A549 (cell line): ENCODE results near the gene CD200R1L. TPM values are rescaled to one million over a fixed set of nuclear protein-coding genes. Genes with fewer than 3 reads are reported as not detected.
"Not testable (repeated sequence)": the region's sequence is repeated elsewhere in the genome, so short reads cannot be mapped to it uniquely, and the experiment has no call there.

Experiments used
- ATAC-seq, 2 experiments: fragments of 200-7000 bp in 1 of 2; fragments of >200 bp in 1 of 2; cut with Nextera tagmentation in 1 of 2; cut with Tn5 transposase in 1 of 2; 3 replicates each; pipeline versions ENCODE4 v1.8.0 to v1.9.1; 2018 to 2020; ENCODE audit warnings: mild to moderate bottlenecking in 1 of 2, moderate library complexity in 1 of 2
- CTCF ChIA-PET: fragments of 300-600 bp; sonication (Branson Sonifier 250); formaldehyde crosslinking; extraction: SDS; loops from one replicate; lab custom pipeline; 2021; ENCODE audit warnings: antibody characterized with exemption, inconsistent platforms; lab: Yijun Ruan, JAX
- POLR2A ChIA-PET: fragments of 350-600 bp; formaldehyde crosslinking; extraction: SDS; loops from one replicate; lab custom pipeline; 2021; ENCODE audit warnings: antibody characterized with exemption, inconsistent platforms; lab: Yijun Ruan, JAX
- DNase-seq, 2 experiments: peaks; one replicate each; pipeline versions ENCODE4 v3.0.0 to v3.0.0-alpha.2; 2011 to 2016; ENCODE audit warnings: low read depth in 1 of 2, low spot score in 1 of 2
- FAIRE-seq: peaks from 2 replicates; lab custom pipeline; 2011; peaks lifted over from hg19 to GRCh38; lab: Jason Lieb, UNC
- H3K27ac ChIP-seq, 2 experiments: fragments of >200 bp; sonication (Bioruptor Twin); formaldehyde crosslinking; 3 replicates each; pipeline ENCODE4 v1.5.1; 2016 to 2017
- H3K4me1 ChIP-seq: fragments of >200 bp; sonication (Bioruptor Twin); formaldehyde crosslinking; 3 replicates; pipeline ENCODE4 v1.6.1; 2016
- H3K4me2 ChIP-seq: fragments of >200 bp; sonication (Bioruptor Twin); formaldehyde crosslinking; 3 replicates; pipeline ENCODE4 v1.6.1; 2016
- H3K4me3 ChIP-seq: fragments of >200 bp; sonication (Bioruptor Twin); formaldehyde crosslinking; 3 replicates; pipeline ENCODE4 v1.5.1; 2016
- H3K9me3 ChIP-seq: fragments of >200 bp; sonication (Bioruptor Twin); formaldehyde crosslinking; 3 replicates; pipeline ENCODE4 v1.6.1; 2016
- CBX8 ChIP-seq: fragments of 200-600 bp; sonication (generic); IDR thresholded peaks from 2 replicates; pipeline ENCODE4 v1.6.1; 2016
- CEBPB ChIP-seq, 2 experiments: fragments of >200 bp in 1 of 2; sonication (Bioruptor Twin) in 1 of 2; formaldehyde crosslinking in 1 of 2; IDR thresholded peaks; 2 replicates each; pipeline ENCODE4 v1.6.1; 2012 to 2016
- CHD2 ChIP-seq: fragments of 150-350 bp; IDR thresholded peaks from 2 replicates; pipeline ENCODE4 v1.6.1; 2014; ENCODE audit warnings: low read length; ENCODE audit not compliant: partially characterized antibody
- EP300 ChIP-seq, 2 experiments: fragments of >200 bp; sonication (Bioruptor Twin); formaldehyde crosslinking; IDR thresholded peaks; 2 replicates in 1 of 2; 3 replicates in 1 of 2; pipeline ENCODE4 v1.6.1; 2016 to 2017
- ESRRA ChIP-seq: fragments of 150-350 bp; IDR thresholded peaks from 2 replicates; pipeline ENCODE4 v1.6.1; 2014; ENCODE audit warnings: mild to moderate bottlenecking, low read length, borderline replicate concordance
- GATA3 ChIP-seq: IDR thresholded peaks from 2 replicates; pipeline ENCODE4 v1.6.1; 2012; ENCODE audit warnings: borderline replicate concordance
- HDAC2 ChIP-seq: fragments of 200-600 bp; sonication (generic); IDR thresholded peaks from 2 replicates; pipeline ENCODE4 v1.6.1; 2016
- HES2 ChIP-seq: fragments of >200 bp; sonication (Bioruptor Twin); formaldehyde crosslinking; IDR thresholded peaks from 2 replicates; pipeline ENCODE4 v1.6.1; 2016
- HOXA7 ChIP-seq: fragments of 250-450 bp; sonication (Bioruptor Pico); IDR thresholded peaks from 2 replicates; pipeline ENCODE4 v1.5.0; 2020; ENCODE audit warnings: mild to moderate bottlenecking, moderate library complexity
- HOXB13 ChIP-seq: fragments of 250-450 bp; sonication (Bioruptor Pico); IDR thresholded peaks from 2 replicates; pipeline ENCODE4 v1.5.0; 2020; ENCODE audit warnings: low read depth, mild to moderate bottlenecking, moderate library complexity
- HOXB5 ChIP-seq: fragments of 250-450 bp; sonication (Bioruptor Pico); IDR thresholded peaks from 2 replicates; pipeline ENCODE4 v1.5.0; 2020; ENCODE audit warnings: mild to moderate bottlenecking, moderate library complexity
- KDM5A ChIP-seq: fragments of 200-600 bp; sonication (generic); IDR thresholded peaks from 2 replicates; pipeline ENCODE4 v1.6.1; 2016; ENCODE audit warnings: antibody characterized with exemption, mild to moderate bottlenecking
- MYC ChIP-seq: IDR thresholded peaks from 2 replicates; pipeline ENCODE4 v1.6.1; 2012; ENCODE audit warnings: mild to moderate bottlenecking, inconsistent platforms, low read length, improper control_type of control experiment, borderline replicate concordance
- NR3C1 ChIP-seq: fragments of >200 bp; sonication (Bioruptor Twin); formaldehyde crosslinking; IDR thresholded peaks from 3 replicates; pipeline ENCODE4 v1.6.1; 2017
- POLR2A ChIP-seq: IDR thresholded peaks from 2 replicates; pipeline ENCODE4 v1.6.1; 2012; ENCODE audit warnings: mild to moderate bottlenecking, low read length
- RAD21 ChIP-seq, 2 experiments: fragments of >200 bp in 1 of 2; sonication (Bioruptor Twin) in 1 of 2; formaldehyde crosslinking in 1 of 2; IDR thresholded peaks in 1 of 2; conservative IDR thresholded peaks in 1 of 2; 2 replicates in 1 of 2; 3 replicates in 1 of 2; pipeline ENCODE4 v1.6.1; 2012 to 2018; ENCODE audit warnings: inconsistent platforms in 1 of 2
- RARB ChIP-seq: fragments of 250-450 bp; sonication (Bioruptor Pico); IDR thresholded peaks from 2 replicates; pipeline ENCODE4 v1.8.0; 2021; ENCODE audit warnings: mild to moderate bottlenecking, moderate library complexity
- RNF2 ChIP-seq: fragments of 200-600 bp; sonication (generic); IDR thresholded peaks from 2 replicates; pipeline ENCODE4 v1.6.1; 2016; ENCODE audit warnings: low read depth, mild to moderate bottlenecking, antibody characterized with exemption, moderate library complexity, borderline replicate concordance
- SREBF2 ChIP-seq: fragments of 450-650 bp; IDR thresholded peaks from 2 replicates; pipeline ENCODE4 v1.6.1; 2014; ENCODE audit warnings: mild to moderate bottlenecking, moderate library complexity
- ZNF302 ChIP-seq: fragments of 250-450 bp; sonication (Bioruptor Pico); IDR thresholded peaks from 2 replicates; pipeline ENCODE4 v1.9.0; 2021; ENCODE audit warnings: inconsistent platforms, mild to moderate bottlenecking, moderate library complexity
- ZSCAN20 ChIP-seq: fragments of 250-450 bp; sonication (Bioruptor Pico); IDR thresholded peaks from 2 replicates; pipeline ENCODE4 v1.8.0; 2022; ENCODE audit warnings: mild to moderate bottlenecking, moderate library complexity
- WGBS: methylation state at CpG from one replicate; pipeline ENCODE4 v1.1.6; 2017; ENCODE audit errors: missing lambda C conversion rate; 5-methylcytosine and 5-hydroxymethylcytosine counted together
- polyA plus RNA-seq, 4 experiments: library from polyadenylated mRNA; depleted of rRNA in 3 of 4; stranded (reverse); fragments of >200 nt; fragmentation: RNase III in 1 of 4; extraction: RNeasy Plus Mini Kit Qiagen cat#74134 plus additional on column Dnase treatment in 1 of 4; gene quantifications; 2 replicates in 3 of 4; 3 replicates in 1 of 4; pipeline ENCODE4 v1.2.3, GENCODE V29; 2011 to 2017
- TF ChIP-seq, protein P1 (sequence below): IDR thresholded peaks from 2 replicates; pipeline ENCODE4 v1.6.1; 2012
- TF ChIP-seq, protein P2 (sequence below): fragments of 150-350 bp; IDR thresholded peaks from 2 replicates; pipeline ENCODE4 v1.6.1; 2014; ENCODE audit warnings: low read depth, mild to moderate bottlenecking, low read length
- TF ChIP-seq, protein P3 (sequence below): fragments of >200 bp; sonication (Bioruptor Twin); formaldehyde crosslinking; IDR thresholded peaks from 3 replicates; pipeline ENCODE4 v1.6.1; 2016
- TF ChIP-seq, protein P4 (sequence below): fragments of 200-600 bp; sonication (generic); IDR thresholded peaks from 2 replicates; pipeline ENCODE4 v1.6.1; 2016; ENCODE audit warnings: antibody characterized with exemption, mild to moderate bottlenecking, moderate library complexity

CD200R1L gene
- polyA plus RNA-seq, 2 of the 4 experiments (the other 2 are of a cell fraction) = 0.10 TPM; not detected in 1

DNA sequence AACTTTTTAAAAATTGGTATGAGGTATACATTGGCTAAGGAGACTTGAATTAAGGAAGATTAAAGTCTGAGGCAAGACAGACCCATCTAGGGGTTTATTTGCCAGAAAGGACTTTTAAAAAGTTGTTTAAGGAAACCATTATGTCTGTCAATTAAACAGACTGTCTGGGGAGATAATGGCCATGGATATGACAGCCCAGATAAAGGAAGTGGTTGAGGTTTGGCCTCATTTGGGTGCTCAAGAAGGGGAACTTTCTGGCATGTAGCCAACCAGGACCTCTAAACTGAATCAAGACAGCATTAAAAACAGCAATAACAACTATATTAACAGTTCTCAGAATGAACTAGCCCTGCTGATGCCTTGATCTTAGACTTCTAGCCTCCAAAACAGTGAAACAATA is 9.9 kb upstream of the CD200R1L start:
- FAIRE-seq = no peak
- no peak for ATAC-seq
- Histone ChIP-seq H3K4me2 (no peak overlapping the region), H3K27ac (no peak overlapping the region), H3K9me3 (peaks cover 9% of the 10 kb centered on the region; the same call in 1 of the 3 replicates), H3K4me3 (no peak overlapping the region), H3K4me1 (peaks cover 5% of the 10 kb centered on the region; the same call in 1 of the 3 replicates)
- DNase-seq = no peak
- ChIA-PET POLR2A (no interaction called here), CTCF (no interaction called here)
- TF ChIP-seq RNF2 = no peak
- TF ChIP-seq CBX8 = no peak
- TF ChIP-seq, protein P1, sequence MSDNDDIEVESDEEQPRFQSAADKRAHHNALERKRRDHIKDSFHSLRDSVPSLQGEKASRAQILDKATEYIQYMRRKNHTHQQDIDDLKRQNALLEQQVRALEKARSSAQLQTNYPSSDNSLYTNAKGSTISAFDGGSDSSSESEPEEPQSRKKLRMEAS = no peak
- TF ChIP-seq ZNF302 (CRISPR knock-in tag) = no peak
- TF ChIP-seq HDAC2 = no peak
- TF ChIP-seq RARB = no peak
- no peak for TF ChIP-seq SREBF2

DNA sequence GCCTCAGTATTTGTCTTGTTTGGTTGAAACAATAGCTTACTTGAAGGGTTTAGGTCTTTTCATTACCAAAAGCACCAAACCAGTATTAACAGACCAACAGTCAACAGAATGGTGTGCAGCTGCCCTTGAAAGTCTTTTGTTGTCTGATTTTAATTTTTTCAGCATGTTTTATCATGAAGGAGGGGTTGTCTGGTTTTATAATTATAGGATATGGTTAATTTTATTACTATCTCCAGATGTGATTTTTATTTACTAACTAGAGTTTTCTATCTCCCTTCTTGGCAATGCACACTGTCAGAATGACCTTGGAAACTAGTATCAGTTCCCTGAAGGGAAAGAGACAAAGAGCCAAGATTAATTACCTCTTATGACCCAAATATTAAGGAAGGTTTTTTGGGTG is 9.2 kb upstream of the CD200R1L start:
- H3K27ac ChIP-seq = no peak overlapping the region
- ChIA-PET CTCF (no interaction called here), POLR2A (no interaction called here)
- H3K4me3 ChIP-seq = no peak overlapping the region
- peaks cover 10% of the 10 kb centered on the region; the same call in 2 of the 3 replicates for H3K9me3 ChIP-seq
- DNase-seq (no peak), FAIRE-seq (no peak), ATAC-seq (no peak)
- no peak overlapping the region for H3K4me2 ChIP-seq
- peaks cover 5% of the 10 kb centered on the region; the same call in 1 of the 3 replicates for H3K4me1 ChIP-seq
- TF ChIP-seq HOXA7 (no peak), MYC (no peak), RAD21 (conservative IDR thresholded peaks at IDR 0.05 in 1 of 2, IDR thresholded peaks at IDR 0.05 in 1 of 2) (no peak), HES2 (no peak), NR3C1 (no peak), CHD2 (no peak), RARB (no peak), GATA3 (no peak), CEBPB (IDR thresholded peaks at IDR 0.05) (no peak)
- TF ChIP-seq, protein P2, sequence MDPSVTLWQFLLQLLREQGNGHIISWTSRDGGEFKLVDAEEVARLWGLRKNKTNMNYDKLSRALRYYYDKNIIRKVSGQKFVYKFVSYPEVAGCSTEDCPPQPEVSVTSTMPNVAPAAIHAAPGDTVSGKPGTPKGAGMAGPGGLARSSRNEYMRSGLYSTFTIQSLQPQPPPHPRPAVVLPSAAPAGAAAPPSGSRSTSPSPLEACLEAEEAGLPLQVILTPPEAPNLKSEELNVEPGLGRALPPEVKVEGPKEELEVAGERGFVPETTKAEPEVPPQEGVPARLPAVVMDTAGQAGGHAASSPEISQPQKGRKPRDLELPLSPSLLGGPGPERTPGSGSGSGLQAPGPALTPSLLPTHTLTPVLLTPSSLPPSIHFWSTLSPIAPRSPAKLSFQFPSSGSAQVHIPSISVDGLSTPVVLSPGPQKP = no peak

GRCh38 chr3:112855074-112855473 is 8.4 kb upstream of the CD200R1L start:
- FAIRE-seq, CTCF ChIA-PET, POLR2A ChIA-PET, DNase-seq, H3K4me1 ChIP-seq, H3K4me3 ChIP-seq, H3K4me2 ChIP-seq, ATAC-seq, H3K27ac ChIP-seq: not testable (repeated sequence)
- H3K9me3 ChIP-seq = peaks cover 16% of the 10 kb centered on the region; the same call in 2 of the 3 replicates
- 31% methylated on average over 3 of the region's 3 CpGs for WGBS

DNA sequence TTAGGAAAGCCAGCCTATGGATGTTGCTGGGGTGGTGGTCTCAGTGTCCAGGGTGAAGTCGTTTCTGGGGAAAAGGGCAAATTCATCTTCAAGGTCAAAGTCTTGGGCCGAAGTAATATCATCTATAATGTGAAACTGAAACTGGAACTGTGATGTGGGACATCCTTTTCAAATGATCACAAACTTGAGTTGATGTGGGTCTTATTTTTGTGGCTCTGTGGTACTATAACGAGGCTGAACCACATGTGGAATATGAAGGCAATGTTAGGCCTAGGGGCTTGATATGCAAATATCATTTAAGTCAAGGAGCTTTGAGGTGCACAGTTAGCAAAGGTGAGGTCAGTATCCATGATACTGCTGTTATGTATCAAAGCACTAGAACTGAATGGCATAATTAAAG is 1.5 kb upstream of the CD200R1L start:
- H3K27ac ChIP-seq = no peak overlapping the region
- no peak for DNase-seq
- no peak for TF ChIP-seq SREBF2
- no peak for TF ChIP-seq KDM5A
- TF ChIP-seq ESRRA = no peak
- TF ChIP-seq ZNF302 (CRISPR knock-in tag) = no peak
- no peak for TF ChIP-seq RARB
- TF ChIP-seq EP300 (IDR thresholded peaks at IDR 0.05) = no peak
- no peak for TF ChIP-seq HOXB13 (CRISPR knock-in tag)
- TF ChIP-seq HOXB5 (CRISPR knock-in tag) = no peak
- TF ChIP-seq, protein P3, sequence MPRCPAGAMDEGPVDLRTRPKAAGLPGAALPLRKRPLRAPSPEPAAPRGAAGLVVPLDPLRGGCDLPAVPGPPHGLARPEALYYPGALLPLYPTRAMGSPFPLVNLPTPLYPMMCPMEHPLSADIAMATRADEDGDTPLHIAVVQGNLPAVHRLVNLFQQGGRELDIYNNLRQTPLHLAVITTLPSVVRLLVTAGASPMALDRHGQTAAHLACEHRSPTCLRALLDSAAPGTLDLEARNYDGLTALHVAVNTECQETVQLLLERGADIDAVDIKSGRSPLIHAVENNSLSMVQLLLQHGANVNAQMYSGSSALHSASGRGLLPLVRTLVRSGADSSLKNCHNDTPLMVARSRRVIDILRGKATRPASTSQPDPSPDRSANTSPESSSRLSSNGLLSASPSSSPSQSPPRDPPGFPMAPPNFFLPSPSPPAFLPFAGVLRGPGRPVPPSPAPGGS = no peak
- no peak for TF ChIP-seq HOXA7
- no peak for TF ChIP-seq ZSCAN20 (CRISPR knock-in tag)
- TF ChIP-seq, protein P4, sequence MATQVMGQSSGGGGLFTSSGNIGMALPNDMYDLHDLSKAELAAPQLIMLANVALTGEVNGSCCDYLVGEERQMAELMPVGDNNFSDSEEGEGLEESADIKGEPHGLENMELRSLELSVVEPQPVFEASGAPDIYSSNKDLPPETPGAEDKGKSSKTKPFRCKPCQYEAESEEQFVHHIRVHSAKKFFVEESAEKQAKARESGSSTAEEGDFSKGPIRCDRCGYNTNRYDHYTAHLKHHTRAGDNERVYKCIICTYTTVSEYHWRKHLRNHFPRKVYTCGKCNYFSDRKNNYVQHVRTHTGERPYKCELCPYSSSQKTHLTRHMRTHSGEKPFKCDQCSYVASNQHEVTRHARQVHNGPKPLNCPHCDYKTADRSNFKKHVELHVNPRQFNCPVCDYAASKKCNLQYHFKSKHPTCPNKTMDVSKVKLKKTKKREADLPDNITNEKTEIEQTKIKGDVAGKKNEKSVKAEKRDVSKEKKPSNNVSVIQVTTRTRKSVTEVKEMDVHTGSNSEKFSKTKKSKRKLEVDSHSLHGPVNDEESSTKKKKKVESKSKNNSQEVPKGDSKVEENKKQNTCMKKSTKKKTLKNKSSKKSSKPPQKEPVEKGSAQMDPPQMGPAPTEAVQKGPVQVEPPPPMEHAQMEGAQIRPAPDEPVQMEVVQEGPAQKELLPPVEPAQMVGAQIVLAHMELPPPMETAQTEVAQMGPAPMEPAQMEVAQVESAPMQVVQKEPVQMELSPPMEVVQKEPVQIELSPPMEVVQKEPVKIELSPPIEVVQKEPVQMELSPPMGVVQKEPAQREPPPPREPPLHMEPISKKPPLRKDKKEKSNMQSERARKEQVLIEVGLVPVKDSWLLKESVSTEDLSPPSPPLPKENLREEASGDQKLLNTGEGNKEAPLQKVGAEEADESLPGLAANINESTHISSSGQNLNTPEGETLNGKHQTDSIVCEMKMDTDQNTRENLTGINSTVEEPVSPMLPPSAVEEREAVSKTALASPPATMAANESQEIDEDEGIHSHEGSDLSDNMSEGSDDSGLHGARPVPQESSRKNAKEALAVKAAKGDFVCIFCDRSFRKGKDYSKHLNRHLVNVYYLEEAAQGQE = no peak
- no peak for TF ChIP-seq POLR2A
- TF ChIP-seq, all 56 proteins: peak for 0
- ATAC-seq (no peak), FAIRE-seq (no peak)
- Histone ChIP-seq H3K4me3 (no peak overlapping the region), H3K4me1 (no peaks in the 10 kb centered on the region), H3K9me3 (peaks cover 19% of the 10 kb centered on the region; the same call in 2 of the 3 replicates), H3K4me2 (no peak overlapping the region)
- ChIA-PET POLR2A (no interaction called here), CTCF (interaction anchor here (1.0 to 1.2 kb wide), 2 partner anchors 14 to 187 kb away, joined by 3 read pairs; no protein-coding TSS in a partner anchor)
- WGBS = 23% methylated on average over 3 of the region's 3 CpGs
